Measurements from ENCODE around the gene SV2C. TPM values are rescaled to one million over a fixed set of nuclear protein-coding genes. Genes with fewer than 3 reads are reported as not detected.
A peak's percentile ranks its signal among the peaks of the same experiment; 100 is the strongest.
"Not testable (repeated sequence)": the region's sequence is repeated elsewhere in the genome, so short reads cannot be mapped to it uniquely, and the experiment has no call there.

Gene SV2C
- total and polyA plus RNA-seq, 4 experiments from 2014 or later: 0.02 TPM; not detected in 3

DNA sequence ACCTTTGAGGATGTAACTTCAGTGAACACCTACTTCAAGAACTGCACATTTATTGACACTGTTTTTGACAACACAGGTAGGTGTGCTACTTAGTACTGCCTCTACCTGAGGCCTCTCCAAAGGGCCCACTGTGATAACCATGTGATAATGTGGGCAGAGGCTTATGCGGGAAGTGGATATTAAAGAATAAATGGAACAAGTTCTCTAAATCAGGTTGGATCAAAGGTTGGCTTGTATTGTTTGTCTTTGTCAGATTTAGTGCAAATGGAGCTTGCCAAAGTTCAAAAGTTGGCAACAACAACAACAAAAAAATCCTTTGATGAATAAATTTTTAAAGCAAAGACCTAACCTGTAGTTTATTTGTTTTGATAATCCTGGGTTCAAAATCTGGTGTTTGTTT lies 215.7 kb downstream of the SV2C start:
- H3K9me3 Mint-ChIP-seq: no peaks in the 10 kb centered on the region
- H3K27ac Mint-ChIP-seq: peak overlapping the region in 6 of 7 donors; percentile 31 to 93 (median 76)
- no peaks in the 10 kb centered on the region for H3K36me3 Mint-ChIP-seq
- no peaks in the 10 kb centered on the region for H3K27me3 Mint-ChIP-seq
- Histone ChIP-seq H3K4me1 (ENCODE audit: insufficient read depth, low read length) (peaks cover 30% of the 10 kb centered on the region), H3K9me3 (ENCODE audit: control insufficient read depth in 1 of 2, low read length in 2 of 2) (no peaks in the 10 kb centered on the region), H3K27me3 (ENCODE audit: insufficient read depth, low read length) (no peaks in the 10 kb centered on the region), H3K4me3 (ENCODE audit: low read length in 2 of 2) (no peak overlapping the region), H3K27ac (ENCODE audit: low read depth, low read length) (no peak overlapping the region), H3K36me3 (ENCODE audit: insufficient read depth, low read length) (no peaks in the 10 kb centered on the region)
- peak overlapping the region in 1 of 8 donors; percentile 16 for H3K4me3 Mint-ChIP-seq
- POLR2A ChIA-PET (ENCODE audit: partially characterized antibody): interaction anchor here (1.0 to 1.8 kb wide), 3 partner anchors 10 to 105 kb away, joined by 4 read pairs; no protein-coding TSS in a partner anchor
- no peak for DNase-seq
- peaks cover 16 to 40% (median 27%) of the 10 kb centered on the region in 4 donors for H3K4me1 Mint-ChIP-seq
- intact Hi-C loops (cut with micrococcal nuclease): no loop called here
- CTCF ChIA-PET (ENCODE audit: partially characterized antibody): interaction anchor here (1.5 to 1.7 kb wide), 2 partner anchors 10 to 11 kb away, joined by 5 to 8 read pairs; no protein-coding TSS in a partner anchor

- peaks cover 37% of the 10 kb centered on the region for H3K4me1 ChIP-seq (ENCODE audit: insufficient read depth, low read length)
- no peak overlapping the region for H3K4me3 ChIP-seq (ENCODE audit: low read length in 2 of 2)
- Mint-ChIP-seq H3K27me3 (no peaks in the 10 kb centered on the region), H3K27ac (peak overlapping the region; percentile 73 to 93 (median 85)), H3K4me1 (peaks cover 22 to 47% (median 35%) of the 10 kb centered on the region in 4 donors), H3K36me3 (no peaks in the 10 kb centered on the region), H3K4me3 (peak overlapping the region in 6 of 8 donors; percentile 30 to 73 (median 64)), H3K9me3 (peaks cover 0 to 5% (median 0%) of the 10 kb centered on the region in 8 donors)
- POLR2A ChIA-PET (ENCODE audit: partially characterized antibody): interaction anchor here (1.0 to 1.8 kb wide), 3 partner anchors 9 to 104 kb away, joined by 4 read pairs; no protein-coding TSS in a partner anchor
- no peak overlapping the region for H3K27ac ChIP-seq (ENCODE audit: low read depth, low read length)
- CTCF ChIA-PET (ENCODE audit: partially characterized antibody): interaction anchor here (1.5 to 1.7 kb wide), 2 partner anchors 9 to 10 kb away, joined by 5 to 8 read pairs; no protein-coding TSS in a partner anchor
- no peaks in the 10 kb centered on the region for H3K27me3 ChIP-seq (ENCODE audit: insufficient read depth, low read length)
- no peaks in the 10 kb centered on the region for H3K9me3 ChIP-seq (ENCODE audit: control insufficient read depth in 1 of 2, low read length in 2 of 2)
- H3K36me3 ChIP-seq (ENCODE audit: insufficient read depth, low read length): no peaks in the 10 kb centered on the region
- intact Hi-C loops (cut with micrococcal nuclease): no loop called here
- peak in 4 of 5 donors; percentile 18 to 52 (median 36) for DNase-seq
Observed at GRCh38 chr5:76299592-76299991, 216.4 kb downstream of the SV2C start.

DNA sequence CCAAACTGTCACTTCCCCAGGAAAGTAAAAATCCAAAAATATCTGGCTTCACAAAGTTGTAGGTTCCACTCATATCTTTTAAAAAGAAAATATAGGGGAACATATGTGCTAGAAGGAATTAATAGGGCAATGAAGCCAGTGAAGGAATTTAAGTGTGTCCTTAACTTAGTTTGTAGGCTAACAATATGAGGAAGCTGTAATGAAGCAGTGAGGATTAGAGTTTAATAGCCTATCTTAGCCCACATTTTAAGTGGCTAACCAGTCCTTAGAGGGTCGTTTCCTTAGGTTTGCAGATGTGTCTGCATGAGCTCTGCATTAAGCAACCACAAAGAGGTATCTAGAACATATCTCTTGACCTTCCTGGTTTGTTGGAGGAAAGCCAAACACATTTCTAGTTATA lies 218.7 kb downstream of the SV2C start:
- POLR2A ChIA-PET (ENCODE audit: partially characterized antibody); H3K4me3 ChIP-seq (ENCODE audit: low read length in 2 of 2); H3K9me3 ChIP-seq (ENCODE audit: control insufficient read depth in 1 of 2, low read length in 2 of 2); DNase-seq; H3K4me3 Mint-ChIP-seq; H3K36me3 Mint-ChIP-seq; H3K36me3 ChIP-seq (ENCODE audit: insufficient read depth, low read length); H3K27ac ChIP-seq (ENCODE audit: low read depth, low read length); H3K27ac Mint-ChIP-seq; H3K27me3 ChIP-seq (ENCODE audit: insufficient read depth, low read length); intact Hi-C loops (cut with micrococcal nuclease); H3K27me3 Mint-ChIP-seq; H3K9me3 Mint-ChIP-seq: not testable (repeated sequence)
- peaks cover 24 to 58% (median 41%) of the 10 kb centered on the region in 4 donors for H3K4me1 Mint-ChIP-seq
- peaks cover 39% of the 10 kb centered on the region for H3K4me1 ChIP-seq (ENCODE audit: insufficient read depth, low read length)
- CTCF ChIA-PET (ENCODE audit: partially characterized antibody): interaction anchor here (0.7 kb wide), 1 partner anchor 122 kb away, joined by 3 read pairs; no protein-coding TSS in a partner anchor

DNA sequence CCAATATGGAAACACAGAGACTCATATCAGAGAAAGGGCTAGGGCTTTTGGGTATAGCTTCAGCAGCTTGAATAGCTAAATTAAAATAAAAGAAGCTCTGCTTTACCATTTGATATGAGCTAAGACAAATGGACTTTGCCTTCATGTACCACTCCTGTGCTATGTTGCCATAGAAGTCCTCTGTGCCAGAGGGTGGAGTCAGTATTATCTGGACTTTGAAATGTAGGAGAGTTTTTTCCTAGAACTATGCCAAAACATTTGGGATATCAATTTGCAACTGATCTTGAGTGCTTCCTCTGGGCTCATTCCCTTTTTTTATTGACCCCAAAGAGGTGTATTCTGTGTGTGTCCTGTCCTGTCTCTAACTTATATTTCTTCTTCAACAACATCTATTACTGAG lies 219.5 kb downstream of the SV2C start:
- DNase-seq; H3K27ac ChIP-seq (ENCODE audit: low read depth, low read length); H3K27me3 ChIP-seq (ENCODE audit: insufficient read depth, low read length); H3K4me3 Mint-ChIP-seq; CTCF ChIA-PET (ENCODE audit: partially characterized antibody); H3K4me3 ChIP-seq (ENCODE audit: low read length in 2 of 2); H3K9me3 Mint-ChIP-seq; H3K9me3 ChIP-seq (ENCODE audit: control insufficient read depth in 1 of 2, low read length in 2 of 2); H3K36me3 Mint-ChIP-seq; H3K27me3 Mint-ChIP-seq; intact Hi-C loops (cut with micrococcal nuclease); H3K36me3 ChIP-seq (ENCODE audit: insufficient read depth, low read length): not testable (repeated sequence)
- peaks cover 24 to 55% (median 42%) of the 10 kb centered on the region in 4 donors for H3K4me1 Mint-ChIP-seq
- peaks cover 39% of the 10 kb centered on the region for H3K4me1 ChIP-seq (ENCODE audit: insufficient read depth, low read length)
- POLR2A ChIA-PET (ENCODE audit: partially characterized antibody): interaction anchor here (0.6 kb wide), 1 partner anchor 234 kb away, joined by 3 read pairs; no protein-coding TSS in a partner anchor
- H3K27ac Mint-ChIP-seq: peak overlapping the region in 3 of 7 donors; percentile 21 to 38 (median 30)

DNA sequence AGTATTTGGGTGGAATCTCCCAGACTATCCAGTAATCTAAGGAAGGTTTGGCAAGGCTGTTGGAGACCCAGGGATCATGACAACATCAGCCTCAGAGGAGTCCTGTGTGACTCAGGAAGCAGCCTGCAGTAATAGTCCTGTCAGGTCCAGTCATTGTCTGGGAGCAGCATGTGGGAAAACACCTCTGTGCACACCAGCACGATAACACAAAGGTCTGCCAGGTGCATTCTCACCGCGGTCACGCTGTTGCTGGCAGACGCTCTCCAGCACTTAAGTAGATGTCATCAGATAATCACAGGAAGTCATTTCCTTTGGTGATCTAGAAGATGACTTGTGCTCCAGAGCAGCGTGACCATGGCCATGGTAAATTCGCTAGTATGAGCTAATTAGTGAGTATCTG lies 220.7 kb downstream of the SV2C start:
- Mint-ChIP-seq H3K9me3 (peaks cover 0 to 6% (median 0%) of the 10 kb centered on the region in 8 donors), H3K4me3 (peak overlapping the region in 5 of 8 donors; percentile 0 to 83 (median 21)), H3K27me3 (no peaks in the 10 kb centered on the region), H3K27ac (peak overlapping the region; percentile 7 to 83 (median 75)), H3K4me1 (peaks cover 26 to 46% (median 37%) of the 10 kb centered on the region in 4 donors), H3K36me3 (no peaks in the 10 kb centered on the region)
- intact Hi-C loops (cut with micrococcal nuclease): no loop called here
- Histone ChIP-seq H3K4me3 (ENCODE audit: low read length in 2 of 2) (peak overlapping the region in 1 of 2 donors; percentile 1), H3K36me3 (ENCODE audit: insufficient read depth, low read length) (no peaks in the 10 kb centered on the region), H3K27ac (ENCODE audit: low read depth, low read length) (no peak overlapping the region), H3K4me1 (ENCODE audit: insufficient read depth, low read length) (peaks cover 28% of the 10 kb centered on the region), H3K9me3 (ENCODE audit: control insufficient read depth in 1 of 2, low read length in 2 of 2) (no peaks in the 10 kb centered on the region), H3K27me3 (ENCODE audit: insufficient read depth, low read length) (no peaks in the 10 kb centered on the region)
- POLR2A ChIA-PET (ENCODE audit: partially characterized antibody): interaction anchor here (0.6 to 4.2 kb wide), 6 partner anchors 11 to 243 kb away, joined by 3 to 25 read pairs (median 3); partner anchors contain the start of gene IQGAP2
- CTCF ChIA-PET (ENCODE audit: partially characterized antibody): interaction anchor here (0.6 to 1.5 kb wide), 2 partner anchors 24 to 27 kb away, joined by 3 to 4 read pairs; no protein-coding TSS in a partner anchor
- DNase-seq: peak; percentile 16 to 75 (median 39)

DNA sequence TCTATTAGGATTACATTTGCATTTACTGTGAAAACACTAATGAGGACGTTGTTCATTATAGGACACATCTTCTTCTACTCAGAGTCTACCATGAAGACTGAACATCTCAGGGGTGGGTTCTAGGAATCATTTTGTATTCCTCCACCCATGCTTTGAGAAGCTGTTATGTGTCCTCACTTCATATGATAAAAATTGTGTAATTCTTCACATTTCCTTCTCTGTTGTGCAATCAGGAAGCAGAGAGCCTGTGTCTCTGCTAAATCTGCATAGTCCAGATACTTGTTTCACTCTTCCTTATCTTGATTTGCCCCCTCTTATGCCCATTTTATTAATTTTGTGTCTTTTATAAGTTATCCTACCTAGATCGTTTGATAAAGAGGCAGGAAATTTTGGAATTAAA lies 222.1 kb downstream of the SV2C start:
- Mint-ChIP-seq H3K9me3 (peaks cover 0 to 7% (median 0%) of the 10 kb centered on the region in 8 donors), H3K4me3 (no peak overlapping the region), H3K27me3 (no peaks in the 10 kb centered on the region), H3K27ac (peak overlapping the region in 3 of 7 donors; percentile 25 to 79 (median 53)), H3K4me1 (peaks cover 19 to 43% (median 30%) of the 10 kb centered on the region in 4 donors), H3K36me3 (no peaks in the 10 kb centered on the region)
- H3K4me3 ChIP-seq (ENCODE audit: low read length in 2 of 2): no peak overlapping the region
- no peaks in the 10 kb centered on the region for H3K27me3 ChIP-seq (ENCODE audit: insufficient read depth, low read length)
- H3K4me1 ChIP-seq (ENCODE audit: insufficient read depth, low read length): peaks cover 16% of the 10 kb centered on the region
- H3K9me3 ChIP-seq (ENCODE audit: control insufficient read depth in 1 of 2, low read length in 2 of 2): no peaks in the 10 kb centered on the region
- CTCF ChIA-PET (ENCODE audit: partially characterized antibody): interaction anchor here (1.3 to 5.7 kb wide), 3 partner anchors 10 to 26 kb away, joined by 4 to 40 read pairs (median 5); no protein-coding TSS in a partner anchor
- DNase-seq: no peak
- intact Hi-C loops (cut with micrococcal nuclease): no loop called here
- H3K36me3 ChIP-seq (ENCODE audit: insufficient read depth, low read length): no peaks in the 10 kb centered on the region
- no peak overlapping the region for H3K27ac ChIP-seq (ENCODE audit: low read depth, low read length)
- POLR2A ChIA-PET (ENCODE audit: partially characterized antibody): interaction anchor here (2.5 to 4.2 kb wide), 2 partner anchors 21 to 27 kb away, joined by 7 to 25 read pairs; no protein-coding TSS in a partner anchor

GRCh38 chr5:76305775-76306174 lies 222.6 kb downstream of the SV2C start:
- intact Hi-C loops (cut with micrococcal nuclease): no loop called here
- H3K36me3 ChIP-seq (ENCODE audit: insufficient read depth, low read length): no peaks in the 10 kb centered on the region
- Mint-ChIP-seq H3K4me1 (peaks cover 19 to 38% (median 27%) of the 10 kb centered on the region in 4 donors), H3K4me3 (no peak overlapping the region), H3K27me3 (no peaks in the 10 kb centered on the region), H3K27ac (peak overlapping the region in 1 of 7 donors; percentile 53), H3K9me3 (peaks cover 0 to 7% (median 0%) of the 10 kb centered on the region in 8 donors), H3K36me3 (no peaks in the 10 kb centered on the region)
- H3K27me3 ChIP-seq (ENCODE audit: insufficient read depth, low read length): no peaks in the 10 kb centered on the region
- no peaks in the 10 kb centered on the region for H3K9me3 ChIP-seq (ENCODE audit: control insufficient read depth in 1 of 2, low read length in 2 of 2)
- ChIA-PET CTCF (ENCODE audit: partially characterized antibody) (interaction anchor here (0.9 to 5.7 kb wide), 8 partner anchors 9 to 49 kb away, joined by 3 to 40 read pairs (median 4); no protein-coding TSS in a partner anchor), POLR2A (ENCODE audit: partially characterized antibody) (interaction anchor here (2.5 to 4.2 kb wide), 2 partner anchors 20 to 26 kb away, joined by 7 to 25 read pairs; no protein-coding TSS in a partner anchor)
- peaks cover 15% of the 10 kb centered on the region for H3K4me1 ChIP-seq (ENCODE audit: insufficient read depth, low read length)
- no peak for DNase-seq
- no peak overlapping the region for H3K4me3 ChIP-seq (ENCODE audit: low read length in 2 of 2)
- H3K27ac ChIP-seq (ENCODE audit: low read depth, low read length): no peak overlapping the region

Data from CD4-positive, alpha-beta memory T cell (primary cell).